Activated T-helper 17 cell treated with anti-CD3 and anti-CD28 coated beads, Interleukin-2, amount 50 U/mL, for 72 hours (primary cell): ENCODE data around the gene MEAK7. TPM values are rescaled to one million over a fixed set of nuclear protein-coding genes. Genes with fewer than 3 reads are reported as not detected.
A peak's percentile ranks its signal among the peaks of the same experiment; 100 is the strongest.
"Not testable (repeated sequence)": the region's sequence is repeated elsewhere in the genome, so short reads cannot be mapped to it uniquely, and the experiment has no call there.

Experiments used
- ATAC-seq: fragments of 150-1000 bp; cut with Tn5 transposase; replicated peaks from 2 replicates; pipeline ENCODE4 v1.10.0; 2021; ENCODE audit warnings: mild to moderate bottlenecking, moderate library complexity
- H3K27ac Mint-ChIP-seq: one replicate; pipeline ENCODE4 v1.8.0; 2022; ENCODE audit warnings: mixed read lengths
- H3K27me3 Mint-ChIP-seq: one replicate; pipeline ENCODE4 v1.8.0; 2022; ENCODE audit warnings: mixed read lengths
- H3K36me3 Mint-ChIP-seq: one replicate; pipeline ENCODE4 v1.8.0; 2022; ENCODE audit warnings: low read depth, mild to moderate bottlenecking, mixed read lengths
- H3K4me1 Mint-ChIP-seq: one replicate; pipeline ENCODE4 v1.8.0; 2022; ENCODE audit warnings: mixed read lengths
- H3K4me3 Mint-ChIP-seq: one replicate; pipeline ENCODE4 v1.8.0; 2022; ENCODE audit warnings: mild to moderate bottlenecking, mixed read lengths
- H3K9me3 Mint-ChIP-seq: one replicate; pipeline ENCODE4 v1.8.0; 2022; ENCODE audit warnings: mixed read lengths
- total RNA-seq, 2 donors: library from RNA; stranded (reverse); gene quantifications; one replicate each; pipeline ENCODE4 v1.2.3, GENCODE V29; 2022

Gene MEAK7
- total RNA-seq, 2 donors from 2014 or later: 18.5 to 28.5 TPM

DNA sequence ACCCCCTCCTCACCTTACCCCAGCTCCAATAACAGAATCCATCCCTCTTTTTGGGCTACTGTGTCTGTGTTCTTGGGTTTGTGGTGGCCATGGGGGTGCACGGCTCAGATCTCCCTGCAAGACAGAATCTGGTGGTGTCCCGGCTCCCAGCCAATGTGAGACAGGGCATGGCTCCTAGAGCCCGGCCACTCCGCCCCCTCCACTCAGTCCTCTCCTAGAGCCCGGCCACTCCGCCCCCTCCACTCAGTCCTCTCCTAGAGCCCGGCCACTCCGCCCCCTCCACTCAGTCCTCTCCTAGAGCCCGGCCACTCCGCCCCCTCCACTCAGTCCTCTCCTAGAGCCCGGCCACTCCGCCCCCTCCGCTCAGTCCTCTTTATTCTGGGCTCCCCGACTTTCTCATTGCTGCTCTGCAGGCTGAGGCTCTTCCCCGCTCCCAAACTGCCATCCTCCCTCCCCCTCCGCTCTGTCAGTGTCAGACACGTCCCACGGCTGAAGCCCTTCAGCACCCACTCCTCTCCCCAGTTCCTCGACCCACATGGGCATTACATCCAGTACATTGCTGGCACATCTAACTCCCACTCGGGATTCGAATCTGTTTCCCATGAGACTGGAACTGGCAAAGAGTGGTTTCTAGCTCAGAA, 20.6 kb upstream of the MEAK7 start:
- not testable (repeated sequence) for H3K27ac Mint-ChIP-seq, H3K4me1 Mint-ChIP-seq, H3K4me3 Mint-ChIP-seq, H3K27me3 Mint-ChIP-seq, H3K36me3 Mint-ChIP-seq, ATAC-seq, H3K9me3 Mint-ChIP-seq

DNA sequence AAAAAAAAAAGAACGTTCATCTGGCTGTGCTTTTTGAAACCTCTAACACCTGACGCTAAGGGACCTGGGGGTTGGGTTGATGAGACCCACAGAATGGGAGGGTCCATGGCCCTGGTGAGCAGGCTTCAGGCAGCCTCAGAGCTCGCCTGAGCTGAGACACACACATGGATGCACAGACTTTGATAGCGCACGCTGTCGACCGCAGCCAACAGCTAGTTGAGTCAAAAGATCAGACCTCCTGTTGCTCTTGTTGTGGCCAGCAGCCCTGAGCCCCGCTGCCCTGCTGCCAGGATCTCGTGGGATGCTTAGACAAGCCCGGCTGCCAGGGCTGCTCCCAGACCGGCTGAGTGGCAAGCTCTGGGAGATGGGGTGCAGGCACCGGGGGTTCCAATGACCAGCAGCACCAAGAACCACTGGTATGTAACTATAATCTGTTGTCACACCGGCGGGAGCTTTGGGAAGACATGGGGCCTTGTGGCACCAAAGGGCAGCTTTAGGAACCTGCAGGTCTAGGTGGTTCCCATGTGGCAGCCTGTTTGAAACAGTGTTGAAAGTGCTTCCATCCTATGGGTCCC, 20.0 kb upstream of the MEAK7 start:
- H3K9me3 Mint-ChIP-seq: peaks cover 3% of the 10 kb centered on the region
- H3K4me3 Mint-ChIP-seq: no peak overlapping the region
- no peak overlapping the region for H3K27ac Mint-ChIP-seq
- no peaks in the 10 kb centered on the region for H3K27me3 Mint-ChIP-seq
- no peak for ATAC-seq
- no peaks in the 10 kb centered on the region for H3K36me3 Mint-ChIP-seq
- peaks cover 15% of the 10 kb centered on the region for H3K4me1 Mint-ChIP-seq

DNA sequence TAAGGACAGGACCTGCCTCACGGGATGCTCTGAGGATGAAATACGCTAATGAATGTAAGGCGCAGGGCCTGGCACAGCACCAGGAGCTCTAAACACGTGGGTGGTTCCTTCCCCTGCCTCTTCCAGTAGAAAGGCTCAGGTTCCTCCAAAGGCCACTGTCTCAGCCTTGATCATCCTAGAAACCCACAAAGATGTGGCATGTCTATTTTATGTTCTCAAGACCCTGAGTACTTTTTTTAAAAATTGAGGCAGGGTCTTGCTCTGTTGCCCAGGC, 17.0 kb upstream of the MEAK7 start:
- no peaks in the 10 kb centered on the region for H3K9me3 Mint-ChIP-seq
- ATAC-seq: no peak
- H3K4me1 Mint-ChIP-seq: peaks cover 20% of the 10 kb centered on the region
- H3K4me3 Mint-ChIP-seq: no peak overlapping the region
- H3K36me3 Mint-ChIP-seq: no peaks in the 10 kb centered on the region
- no peaks in the 10 kb centered on the region for H3K27me3 Mint-ChIP-seq
- no peak overlapping the region for H3K27ac Mint-ChIP-seq

DNA sequence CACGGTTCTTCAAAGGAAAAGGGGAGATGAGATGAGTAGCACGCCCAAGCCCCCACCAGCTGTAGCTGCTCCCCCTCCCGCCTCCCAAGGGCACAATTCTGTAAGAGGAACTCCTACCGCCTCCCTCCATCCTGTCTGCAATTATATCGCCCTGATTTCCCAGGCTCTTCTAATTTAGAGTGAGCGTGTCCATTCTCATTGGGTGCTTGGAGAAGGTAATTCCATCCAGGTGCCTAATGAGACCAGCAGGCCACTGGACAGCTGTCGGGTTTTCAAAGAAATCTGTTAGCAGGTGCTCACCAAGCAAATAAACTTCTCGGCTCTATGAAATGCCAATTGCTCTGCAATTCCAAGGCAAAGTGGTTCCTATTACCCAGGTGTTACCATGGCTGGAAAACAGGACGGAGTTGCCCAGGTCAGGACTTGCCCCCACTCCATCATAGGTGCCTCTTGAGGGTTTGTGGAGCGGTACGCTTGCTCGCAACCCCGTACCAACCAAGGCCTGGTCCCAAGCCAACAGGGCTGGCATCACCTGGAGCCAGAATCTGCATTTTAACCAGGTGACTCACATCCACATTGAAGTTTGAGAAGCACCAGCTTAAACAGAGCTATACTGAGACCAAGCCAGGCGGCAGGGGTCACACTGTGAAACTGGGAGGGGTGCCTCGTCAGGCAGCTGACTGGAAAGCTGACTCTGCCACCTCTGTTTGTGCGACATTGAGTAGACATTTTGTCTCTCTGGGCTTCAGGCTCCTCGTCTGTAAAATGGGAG, 16.5 kb upstream of the MEAK7 start:
- H3K4me1 Mint-ChIP-seq: peaks cover 22% of the 10 kb centered on the region
- H3K27ac Mint-ChIP-seq: no peak overlapping the region
- no peaks in the 10 kb centered on the region for H3K9me3 Mint-ChIP-seq
- ATAC-seq: no peak
- no peak overlapping the region for H3K4me3 Mint-ChIP-seq
- no peaks in the 10 kb centered on the region for H3K36me3 Mint-ChIP-seq
- H3K27me3 Mint-ChIP-seq: no peaks in the 10 kb centered on the region

DNA sequence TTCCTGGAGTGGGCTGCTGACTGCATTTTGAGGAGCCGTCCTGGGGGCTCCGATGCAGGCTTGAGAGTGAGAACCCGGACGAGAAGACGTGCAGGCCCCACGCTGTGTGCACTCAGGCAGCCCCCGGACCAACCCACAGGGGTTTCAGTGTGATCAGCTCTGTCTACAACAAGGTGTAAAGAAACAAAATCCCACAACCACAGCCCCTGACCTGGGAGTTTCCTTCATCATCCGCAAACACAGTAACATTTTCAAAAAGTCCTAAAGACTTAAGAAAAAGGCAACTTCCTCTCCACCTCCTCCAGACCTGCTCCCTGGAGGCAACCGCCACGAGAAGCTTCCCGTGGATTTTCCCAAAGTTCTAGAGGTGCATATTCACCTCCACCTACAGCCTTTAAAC, 15.4 kb upstream of the MEAK7 start:
- H3K9me3 Mint-ChIP-seq: no peaks in the 10 kb centered on the region
- no peak for ATAC-seq
- H3K27me3 Mint-ChIP-seq: no peaks in the 10 kb centered on the region
- H3K4me3 Mint-ChIP-seq: peak overlapping the region; percentile 55
- H3K27ac Mint-ChIP-seq: peak overlapping the region; percentile 67
- peaks cover 27% of the 10 kb centered on the region for H3K4me1 Mint-ChIP-seq
- no peaks in the 10 kb centered on the region for H3K36me3 Mint-ChIP-seq

DNA sequence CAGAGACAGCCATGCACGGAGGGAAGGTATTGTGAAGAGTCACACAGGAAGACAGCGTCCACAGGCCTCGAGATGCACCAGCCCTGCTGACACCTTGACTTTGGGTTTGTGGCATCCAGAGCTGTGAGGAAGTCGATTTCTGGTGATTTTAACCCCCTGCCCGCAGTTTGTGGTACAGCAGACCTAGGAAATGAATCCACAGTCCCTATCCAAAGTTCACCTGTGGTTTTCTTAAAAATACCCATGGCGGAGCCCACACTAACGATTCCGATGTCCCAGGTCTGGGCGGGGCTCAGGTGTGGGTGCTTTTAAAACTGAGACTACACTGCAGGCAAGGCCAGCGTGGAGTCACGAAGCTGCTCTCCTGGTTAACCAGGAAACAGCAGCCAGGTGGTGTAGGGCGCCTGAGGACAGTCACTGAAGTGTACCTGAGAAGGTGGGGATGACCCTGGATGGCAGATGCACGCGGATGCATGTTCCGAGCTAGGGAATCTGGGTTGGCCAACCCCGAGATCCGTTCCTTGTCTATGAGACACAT, 14.4 kb upstream of the MEAK7 start:
- ATAC-seq: peak; percentile 57

DNA sequence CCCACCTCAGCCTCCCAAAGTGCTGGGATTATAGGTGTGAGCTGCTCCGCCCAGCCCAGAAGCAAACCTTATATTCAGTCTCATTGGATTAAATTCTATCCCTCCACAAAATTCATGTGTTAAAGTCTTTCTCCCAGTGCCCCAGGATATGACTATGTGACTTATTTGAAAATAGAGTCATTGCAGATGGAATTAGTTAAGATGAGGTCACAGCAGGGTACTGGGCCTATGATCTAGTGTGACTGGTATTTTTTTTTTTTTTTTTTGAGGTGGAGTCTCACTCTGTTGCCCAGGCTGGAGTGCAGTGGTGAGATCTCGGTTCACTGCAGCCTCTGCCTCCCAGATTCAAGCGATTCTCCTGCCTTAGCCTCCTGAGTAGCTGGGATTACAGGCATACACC, 13.8 kb upstream of the MEAK7 start:
- not testable (repeated sequence) for H3K9me3 Mint-ChIP-seq, H3K36me3 Mint-ChIP-seq, H3K27me3 Mint-ChIP-seq
- ATAC-seq: peak; percentile 25
- Mint-ChIP-seq H3K4me3 (peak overlapping the region; percentile 55), H3K4me1 (peaks cover 41% of the 10 kb centered on the region), H3K27ac (peak overlapping the region; percentile 42)

More for the DNA sequence above, 14.4 kb upstream of the MEAK7 start:
- H3K9me3 Mint-ChIP-seq: no peaks in the 10 kb centered on the region
- H3K36me3 Mint-ChIP-seq: no peaks in the 10 kb centered on the region
- peak overlapping the region; percentile 55 for H3K4me3 Mint-ChIP-seq
- H3K4me1 Mint-ChIP-seq: peaks cover 36% of the 10 kb centered on the region
- peak overlapping the region; percentile 42 for H3K27ac Mint-ChIP-seq
- no peaks in the 10 kb centered on the region for H3K27me3 Mint-ChIP-seq

DNA sequence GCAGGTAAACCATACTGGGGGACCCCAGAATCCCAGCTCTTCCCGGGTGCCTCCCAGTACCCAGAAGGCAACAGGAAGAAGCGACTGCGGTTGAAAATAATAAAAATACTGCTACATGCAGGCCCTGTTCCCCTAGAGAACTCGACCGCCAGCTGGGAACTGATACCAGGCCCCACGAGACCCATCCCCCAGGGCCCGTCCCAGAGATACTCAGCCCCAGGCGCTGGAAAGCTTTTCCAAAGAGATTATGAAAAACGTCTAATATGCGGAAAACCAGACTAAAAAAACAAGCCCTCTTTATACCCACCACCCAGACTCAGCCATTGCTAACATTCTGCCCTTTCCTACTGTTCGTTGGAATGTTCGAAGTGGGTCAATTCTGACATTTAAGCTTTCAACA, 12.9 kb upstream of the MEAK7 start:
- no peak for ATAC-seq
- no peaks in the 10 kb centered on the region for H3K36me3 Mint-ChIP-seq
- peaks cover 43% of the 10 kb centered on the region for H3K4me1 Mint-ChIP-seq
- H3K9me3 Mint-ChIP-seq: no peaks in the 10 kb centered on the region
- no peak overlapping the region for H3K4me3 Mint-ChIP-seq
- no peaks in the 10 kb centered on the region for H3K27me3 Mint-ChIP-seq
- H3K27ac Mint-ChIP-seq: no peak overlapping the region

DNA sequence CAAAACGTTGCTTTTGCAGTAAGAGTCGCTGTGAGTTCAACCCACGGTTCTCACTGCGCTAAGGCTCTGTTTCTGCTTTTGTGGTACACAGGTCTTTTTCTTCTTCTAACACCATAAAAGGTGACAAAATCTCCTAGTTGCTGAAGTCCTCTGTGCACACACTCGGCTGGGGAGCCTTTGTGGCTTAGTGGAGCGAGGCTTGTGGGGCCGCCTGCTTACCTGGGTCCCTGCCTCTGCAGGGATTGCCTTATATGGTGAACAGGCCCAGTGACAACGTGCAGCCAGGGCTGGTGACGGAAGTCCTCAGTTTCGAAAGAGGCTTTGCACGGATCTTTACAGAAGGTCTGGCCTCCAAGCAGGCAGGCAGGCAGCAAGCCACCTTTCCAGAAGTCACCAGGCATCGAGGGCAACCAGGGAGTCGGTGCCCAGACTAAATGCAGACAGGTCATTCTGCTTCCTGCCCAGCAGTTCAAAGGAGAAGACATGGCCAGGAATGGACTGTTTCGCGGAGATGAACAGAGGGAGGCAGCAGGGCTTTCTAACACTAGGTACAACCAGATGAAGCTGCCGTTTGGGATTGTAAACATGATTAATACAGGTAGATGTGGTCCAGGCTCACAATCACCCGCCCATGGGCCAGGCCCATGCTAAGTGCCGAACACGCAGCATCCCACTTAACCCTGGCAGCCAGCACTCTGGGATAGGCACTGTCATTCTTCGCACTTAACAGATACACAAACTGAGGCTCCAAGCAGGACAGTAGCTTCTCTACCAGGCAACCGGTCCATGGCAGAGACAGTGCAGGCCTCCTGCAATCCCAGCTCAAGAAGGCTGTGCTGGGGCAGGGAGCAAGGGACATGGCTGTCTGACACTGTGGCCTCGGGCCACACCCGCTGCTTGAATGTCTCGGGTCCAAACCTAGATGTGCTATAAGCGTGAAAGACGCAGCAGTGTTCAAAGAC, 10.7 kb upstream of the MEAK7 start:
- peak overlapping the region; percentile 78 for H3K4me3 Mint-ChIP-seq
- peaks cover 46% of the 10 kb centered on the region for H3K4me1 Mint-ChIP-seq
- H3K36me3 Mint-ChIP-seq: no peaks in the 10 kb centered on the region
- peak; percentile 85 for ATAC-seq
- H3K27me3 Mint-ChIP-seq: no peaks in the 10 kb centered on the region
- peak overlapping the region; percentile 89 for H3K27ac Mint-ChIP-seq
- H3K9me3 Mint-ChIP-seq: no peaks in the 10 kb centered on the region

DNA sequence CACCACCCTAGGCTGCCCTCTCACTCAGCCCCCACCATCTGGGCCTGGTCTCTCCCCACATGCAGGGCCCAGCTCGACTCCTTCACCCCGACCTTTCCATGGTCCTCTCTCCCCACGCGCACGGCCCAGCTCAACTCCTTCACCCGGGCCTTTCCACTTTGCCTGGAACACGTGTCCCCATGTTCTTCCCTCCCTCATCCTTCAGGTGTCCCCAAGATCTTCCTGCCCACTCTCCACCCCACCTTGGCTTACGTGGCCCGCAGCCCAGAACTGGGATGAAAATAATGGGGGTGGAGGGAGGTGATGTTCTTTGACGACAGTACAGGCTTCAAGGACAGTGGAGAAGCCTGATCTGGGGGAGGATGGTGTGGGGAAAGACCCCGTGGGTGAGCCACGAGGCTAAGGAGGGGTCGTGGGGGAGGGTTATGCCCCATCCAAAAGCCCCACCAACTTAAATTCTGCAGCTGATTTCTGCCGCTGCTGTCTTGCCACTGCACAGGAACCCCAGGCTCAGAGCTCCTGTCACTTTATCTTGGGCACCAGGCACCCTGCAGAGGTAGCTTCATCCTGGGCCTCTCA, 9.9 kb upstream of the MEAK7 start:
- peaks cover 38% of the 10 kb centered on the region for H3K4me1 Mint-ChIP-seq
- H3K36me3 Mint-ChIP-seq: no peaks in the 10 kb centered on the region
- no peaks in the 10 kb centered on the region for H3K9me3 Mint-ChIP-seq
- H3K27ac Mint-ChIP-seq: peak overlapping the region; percentile 89
- ATAC-seq: peak; percentile 1
- peak overlapping the region; percentile 78 for H3K4me3 Mint-ChIP-seq
- H3K27me3 Mint-ChIP-seq: no peaks in the 10 kb centered on the region

DNA sequence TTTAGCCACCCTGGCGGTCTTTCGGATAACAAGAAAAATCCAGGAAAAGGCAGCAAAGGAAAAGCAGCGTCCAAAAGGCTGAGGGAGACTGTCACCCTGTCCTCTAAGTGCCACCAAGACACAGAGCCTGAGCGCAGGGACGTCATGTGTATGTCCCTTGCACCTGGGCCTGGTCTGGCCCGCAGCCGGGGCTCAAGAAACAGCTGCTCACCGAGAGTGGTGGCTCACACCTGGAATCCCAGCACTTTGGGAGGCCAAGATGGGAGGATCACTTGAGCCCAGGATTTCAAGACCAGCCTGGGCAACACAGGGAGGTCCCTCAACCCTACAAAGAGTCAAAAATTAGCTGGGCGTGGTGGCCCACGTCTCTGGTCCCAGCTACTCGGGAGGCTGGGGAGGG, 9.2 kb upstream of the MEAK7 start:
- peak overlapping the region; percentile 78 for H3K4me3 Mint-ChIP-seq
- H3K27me3 Mint-ChIP-seq: no peaks in the 10 kb centered on the region
- H3K4me1 Mint-ChIP-seq: peaks cover 32% of the 10 kb centered on the region
- ATAC-seq: no peak
- H3K9me3 Mint-ChIP-seq: no peaks in the 10 kb centered on the region
- no peaks in the 10 kb centered on the region for H3K36me3 Mint-ChIP-seq
- peak overlapping the region; percentile 89 for H3K27ac Mint-ChIP-seq

DNA sequence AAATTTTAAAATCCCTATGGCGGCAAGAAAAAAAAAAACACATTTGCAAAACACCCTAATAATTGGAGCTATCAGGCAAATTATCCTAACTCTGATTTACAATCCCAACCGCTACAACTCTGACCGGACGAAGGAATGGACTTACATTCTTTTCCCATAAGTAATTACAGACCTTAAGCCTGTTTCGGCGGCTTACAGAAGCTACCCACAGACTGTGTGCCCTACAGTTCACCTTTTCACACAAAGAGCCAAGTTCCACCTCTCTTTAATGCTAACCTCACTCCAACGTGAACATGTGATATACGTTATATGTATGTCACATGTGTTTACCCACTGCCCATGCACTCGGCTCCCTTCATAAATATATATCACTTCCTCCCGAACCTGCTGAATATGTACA, 8.7 kb upstream of the MEAK7 start:
- Mint-ChIP-seq H3K4me3 (peak overlapping the region; percentile 78), H3K27ac (peak overlapping the region; percentile 89), H3K4me1 (peaks cover 36% of the 10 kb centered on the region), H3K36me3 (no peaks in the 10 kb centered on the region), H3K9me3 (no peaks in the 10 kb centered on the region), H3K27me3 (no peaks in the 10 kb centered on the region)
- no peak for ATAC-seq

DNA sequence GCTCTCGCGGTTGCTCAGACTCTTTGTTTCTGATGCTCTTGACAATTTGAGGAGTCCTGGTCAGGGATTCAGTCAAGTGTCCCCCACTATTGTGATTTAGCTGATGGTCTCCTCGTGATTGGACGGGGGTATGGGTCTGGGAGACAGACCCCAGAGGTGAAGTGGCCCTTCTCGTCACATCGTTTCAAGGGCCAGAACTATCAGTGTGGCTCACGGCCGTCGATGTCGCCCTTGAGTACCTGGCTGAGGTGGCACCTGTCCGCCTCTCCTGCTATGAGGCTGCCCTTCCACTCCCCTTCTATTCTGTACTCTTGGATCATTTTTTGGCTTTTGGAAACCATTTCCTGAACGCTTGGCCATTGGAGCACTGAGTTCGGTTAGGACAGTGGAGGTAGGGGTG, 7.4 kb upstream of the MEAK7 start:
- Mint-ChIP-seq H3K27me3 (no peaks in the 10 kb centered on the region), H3K27ac (no peak overlapping the region), H3K4me3 (peak overlapping the region; percentile 15), H3K4me1 (peaks cover 41% of the 10 kb centered on the region), H3K36me3 (no peaks in the 10 kb centered on the region), H3K9me3 (no peaks in the 10 kb centered on the region)
- ATAC-seq: no peak
